ENCODE measurements around the gene CUBN. TPM values are rescaled to one million over a fixed set of nuclear protein-coding genes. Genes with fewer than 3 reads are reported as not detected.

CUBN gene
- total and polyA plus RNA-seq, 8 donors, result under 0.01 to 16.3 (median 1.2) TPM

DNA sequence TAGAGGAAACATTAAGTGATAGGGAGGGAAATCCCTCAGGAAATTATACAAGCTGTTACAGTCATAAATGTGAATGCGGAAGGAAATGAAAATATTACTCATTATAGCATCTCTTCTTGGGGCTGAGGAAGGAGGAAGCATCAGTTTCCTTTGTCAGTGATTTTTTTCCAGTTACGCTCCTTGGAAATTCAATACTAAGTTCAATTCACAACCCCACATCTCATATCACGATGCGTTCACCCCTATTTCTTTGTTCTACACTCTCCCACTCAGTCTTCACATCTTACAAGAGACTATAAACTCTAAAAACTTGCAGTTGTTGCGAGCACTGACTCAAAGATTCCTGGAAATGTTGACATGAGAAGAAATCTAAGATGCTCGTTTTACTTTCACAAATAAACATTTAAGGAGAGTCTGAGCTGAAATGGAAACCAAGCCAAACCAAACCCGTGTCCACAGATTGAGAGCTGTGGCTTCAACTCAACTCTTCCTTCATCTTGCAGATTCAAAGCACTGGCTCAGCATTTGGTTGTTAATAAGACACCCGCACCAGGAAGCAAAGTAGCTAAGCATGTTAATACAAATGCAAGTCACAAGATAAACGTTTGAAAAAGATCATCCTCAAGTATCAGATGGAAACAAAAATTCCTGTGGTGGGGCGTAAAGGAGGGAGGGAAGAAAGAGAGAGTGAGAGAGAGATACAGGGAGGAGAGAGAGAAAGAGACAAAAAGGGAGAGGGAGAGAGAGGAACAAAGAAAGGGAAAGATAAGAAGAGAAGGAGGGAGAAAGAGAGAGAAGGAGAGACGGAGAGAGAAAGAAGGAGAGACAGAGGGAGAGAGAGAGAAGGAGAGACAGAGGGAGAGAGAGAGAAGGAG is 162.4 kb downstream of the CUBN start:
- 42 to 53% (median 51%) methylated on average over 11 of the region's 11 CpGs for WGBS, 5 donors
- Histone ChIP-seq H3K4me3 (no peak overlapping the region), H3K36me3 (no peaks in the 10 kb centered on the region), H3K27me3 (no peaks in the 10 kb centered on the region), H3K9me3 (no peaks in the 10 kb centered on the region), H3K4me1 (peaks cover 0 to 23% (median 11%) of the 10 kb centered on the region in 4 donors), H3K27ac (peak overlapping the region in 4 of 5 donors; percentile 11 to 75 (median 61))
- TF ChIP-seq POLR2A (IDR thresholded peaks at IDR 0.05), result no peak
- TF ChIP-seq EP300 (IDR thresholded peaks at IDR 0.05), result no peak
- TF ChIP-seq POLR2AphosphoS5 (IDR thresholded peaks at IDR 0.05), result no peak
- no peak for TF ChIP-seq CTCF (IDR thresholded peaks at IDR 0.05)
- DNase-seq, result peak in 1 of 2 donors; percentile 55
- intact Hi-C loops (cut with DNase I; ENCODE audit: low total_unique reads), result no loop called here

- Histone ChIP-seq H3K27me3 (no peaks in the 10 kb centered on the region), H3K36me3 (no peaks in the 10 kb centered on the region), H3K4me3 (no peak overlapping the region), H3K4me1 (peaks cover 0 to 23% (median 11%) of the 10 kb centered on the region in 4 donors), H3K9me3 (no peaks in the 10 kb centered on the region), H3K27ac (peak overlapping the region in 3 of 5 donors; percentile 16 to 75 (median 67))
- intact Hi-C loops (cut with DNase I; ENCODE audit: low total_unique reads), result no loop called here
- peak in 1 of 2 donors; percentile 74 for DNase-seq
- WGBS, 5 donors, result 39 to 68% (median 63%) methylated on average over 7 to 8 of the region's 8 CpGs
- TF ChIP-seq POLR2A (IDR thresholded peaks at IDR 0.05) (no peak), POLR2AphosphoS5 (IDR thresholded peaks at IDR 0.05) (peak in 1 of 3 donors; percentile 32), CTCF (IDR thresholded peaks at IDR 0.05) (no peak), EP300 (IDR thresholded peaks at IDR 0.05) (no peak)
Measured at GRCh38 chr10:16965740-16966447, 163.7 kb downstream of the CUBN start.

- Histone ChIP-seq H3K36me3 (no peaks in the 10 kb centered on the region), H3K4me3 (no peak overlapping the region), H3K9me3 (no peaks in the 10 kb centered on the region), H3K27ac (no peak overlapping the region), H3K4me1 (peaks cover 0 to 23% (median 11%) of the 10 kb centered on the region in 4 donors), H3K27me3 (no peaks in the 10 kb centered on the region)
- intact Hi-C loops (cut with DNase I; ENCODE audit: low total_unique reads), result no loop called here
- DNase-seq, result no peak
- TF ChIP-seq POLR2A (IDR thresholded peaks at IDR 0.05) (no peak), CTCF (IDR thresholded peaks at IDR 0.05) (no peak), POLR2AphosphoS5 (IDR thresholded peaks at IDR 0.05) (no peak), EP300 (IDR thresholded peaks at IDR 0.05) (no peak)
- WGBS, 5 donors, result 71 to 79% (median 77%) methylated on average over 7 of the region's 7 CpGs
Measured at GRCh38 chr10:16965344-16965616, 164.3 kb downstream of the CUBN start.

DNA sequence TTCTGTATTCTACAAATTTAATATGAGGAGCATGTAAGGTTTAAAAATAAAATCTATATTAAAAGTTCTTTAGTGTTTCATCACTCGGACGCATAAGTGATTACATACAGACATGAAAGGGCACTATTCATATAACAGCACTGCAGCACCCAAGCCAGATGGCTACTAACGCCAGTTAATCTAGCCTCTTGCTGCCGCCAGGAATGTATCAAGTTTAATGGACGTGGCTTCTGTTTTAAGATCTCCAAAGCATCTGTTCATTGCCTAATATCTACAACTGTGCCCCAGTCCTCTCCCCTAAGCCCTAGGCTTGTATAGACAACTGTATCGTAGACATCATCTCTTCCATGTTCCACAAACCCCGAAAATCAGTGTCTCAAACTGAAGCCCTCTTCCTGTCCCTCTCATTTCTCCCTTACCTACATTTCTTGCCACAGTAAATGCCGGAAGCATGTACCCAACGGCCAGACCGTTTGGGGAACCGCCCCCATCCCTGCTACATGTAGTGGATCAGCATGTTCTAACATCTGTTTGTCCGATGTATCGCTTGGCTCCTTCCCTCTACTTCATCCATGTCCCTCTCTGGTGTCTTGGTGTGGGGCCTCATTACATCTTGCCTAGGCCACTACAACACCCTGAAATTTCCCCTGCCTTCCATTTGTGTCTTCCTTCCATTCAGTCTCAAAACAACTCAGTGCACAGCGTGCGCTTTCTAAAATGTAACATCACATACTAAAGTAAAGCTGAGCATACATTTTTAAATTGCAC is 164.9 kb downstream of the CUBN start:
- no peak overlapping the region for H3K4me3 ChIP-seq
- 76 to 85% (median 79%) methylated on average over 15 of the region's 15 CpGs for WGBS, 5 donors
- intact Hi-C loops (cut with DNase I; ENCODE audit: low total_unique reads), result no loop called here
- H3K9me3 ChIP-seq, result no peaks in the 10 kb centered on the region
- H3K4me1 ChIP-seq, result peaks cover 0 to 23% (median 11%) of the 10 kb centered on the region in 4 donors
- peak in 1 of 2 donors; percentile 58 for DNase-seq
- no peaks in the 10 kb centered on the region for H3K27me3 ChIP-seq
- no peak for TF ChIP-seq POLR2AphosphoS5 (IDR thresholded peaks at IDR 0.05)
- TF ChIP-seq CTCF (IDR thresholded peaks at IDR 0.05), result no peak
- no peak for TF ChIP-seq POLR2A (IDR thresholded peaks at IDR 0.05)
- no peak for TF ChIP-seq EP300 (IDR thresholded peaks at IDR 0.05)
- H3K36me3 ChIP-seq, result no peaks in the 10 kb centered on the region
- H3K27ac ChIP-seq, result no peak overlapping the region
